Psoas muscle (tissue), 8 donors: Measurements from ENCODE around the gene PTPRG. TPM values are rescaled to one million over a fixed set of nuclear protein-coding genes. Genes with fewer than 3 reads are reported as not detected.

Experiments used
- ATAC-seq, 4 donors: fragments of 200-7000 bp; cut with Tn5 transposase; one replicate each; pipeline ENCODE4 v1.9.1; 2020; ENCODE audit warnings: moderate library complexity in 3 of 4, mild to moderate bottlenecking in 2 of 4
- DNase-seq, 2 donors: peaks; one replicate each; pipeline ENCODE4 v3.0.0-alpha.2; 2020
- H3K27ac ChIP-seq: fragments of 200-600 bp; one replicate; pipeline ENCODE4 v1.8.0; 2022
- H3K27me3 ChIP-seq, 3 donors: fragments of 200-600 bp in 1 of 3; one replicate each; pipeline versions ENCODE4 v1.6.1 to v1.8.0; 2013 to 2022; ENCODE audit warnings: low read length in 2 of 3, mild to moderate bottlenecking in 2 of 3, moderate library complexity in 1 of 3; ENCODE audit not compliant: insufficient read depth in 3 of 3
- H3K36me3 ChIP-seq, 2 donors: fragments of 200-600 bp in 1 of 2; one replicate each; pipeline versions ENCODE4 v1.6.1 to v1.8.0; 2013 to 2022; ENCODE audit warnings: low read depth in 1 of 2, mild to moderate bottlenecking in 1 of 2, moderate library complexity in 1 of 2; ENCODE audit not compliant: insufficient read depth in 1 of 2
- H3K4me1 ChIP-seq: fragments of 200-600 bp; one replicate; pipeline ENCODE4 v1.8.0; 2022
- H3K4me3 ChIP-seq: fragments of 200-600 bp; one replicate; pipeline ENCODE4 v1.8.0; 2022; ENCODE audit warnings: mild to moderate bottlenecking
- H3K9me3 ChIP-seq: fragments of 200-600 bp; one replicate; pipeline ENCODE4 v1.8.0; 2022
- CTCF ChIP-seq: fragments of 200-600 bp; IDR thresholded peaks from one replicate; pipeline ENCODE4 v1.8.0; 2022; ENCODE audit warnings: antibody characterized with exemption
- WGBS, 3 donors: extraction: QIAGEN DNeasy Blood & Tissue Kit; methylation state at CpG; one replicate each; pipeline versions ENCODE4 v1.1.6 to v1.1.7; 2013; 5-methylcytosine and 5-hydroxymethylcytosine counted together
- intact Hi-C, 2 donors: fragments of 100-400 bp; cut with DNase I; formaldehyde crosslinking; loops; one replicate each; pipeline versions ENCODE4 v1.11.0 to v1.14.2; 2022
- polyA plus RNA-seq, 3 donors: library from polyadenylated mRNA; stranded (reverse); fragments of 200-250 nt; gene quantifications; one replicate each; pipeline ENCODE4 v1.2.3, GENCODE V29; 2013
- total RNA-seq, 4 donors: library from RNA; stranded (reverse); fragmentation: NEBNext Ultra II Directional in 2 of 4; extraction: Animal tissue kit (Norgen Biotek cat#: 25700) in 2 of 4; gene quantifications; one replicate each; pipeline versions ENCODE4 v1.2.1 to v1.2.4, GENCODE V29; 2021 to 2023
- donor health status: healthy with polysubstance abuse.
- donor health status: DM: no; HTN: no; CAD: no; lungs with moderate emphysema.
- donor health status: Bipolar disorder and iron deficiency.
- donor health status: healthy.
- donor health status: DM: yes; HTN: yes; CAD: no.
- donor health status: DM: no; HTN: no; CAD: no.
- donor health status: DM: no; HTN: no; CAD: no.
- donor health status: DM: yes; HTN: yes; CAD: no.

PTPRG gene
- total and polyA plus RNA-seq, 7 donors: 4.5 to 29.5 (median 12.6) TPM

GRCh38 chr3:62343755-62344154, 782.4 kb downstream of the PTPRG start:
- DNase-seq (no peak), ATAC-seq (no peak)
- no peaks in the 10 kb centered on the region for H3K36me3 ChIP-seq
- intact Hi-C loops: no loop called here
- no peak for TF ChIP-seq CTCF
- no peaks in the 10 kb centered on the region for H3K4me1 ChIP-seq
- H3K4me3 ChIP-seq: no peak overlapping the region
- no peaks in the 10 kb centered on the region for H3K9me3 ChIP-seq
- H3K27ac ChIP-seq: no peak overlapping the region
- 70 to 78% (median 73%) methylated on average over 2 of the region's 2 CpGs for WGBS, 3 donors
- peaks cover 0 to 2% (median 0%) of the 10 kb centered on the region in 3 donors for H3K27me3 ChIP-seq
